ENCODE data around the gene MAML2. TPM values are rescaled to one million over a fixed set of nuclear protein-coding genes. Genes with fewer than 3 reads are reported as not detected.

Gene MAML2
- polyA plus RNA-seq, 3 donors: 0.57 to 7.6 (median 1.2) TPM

DNA sequence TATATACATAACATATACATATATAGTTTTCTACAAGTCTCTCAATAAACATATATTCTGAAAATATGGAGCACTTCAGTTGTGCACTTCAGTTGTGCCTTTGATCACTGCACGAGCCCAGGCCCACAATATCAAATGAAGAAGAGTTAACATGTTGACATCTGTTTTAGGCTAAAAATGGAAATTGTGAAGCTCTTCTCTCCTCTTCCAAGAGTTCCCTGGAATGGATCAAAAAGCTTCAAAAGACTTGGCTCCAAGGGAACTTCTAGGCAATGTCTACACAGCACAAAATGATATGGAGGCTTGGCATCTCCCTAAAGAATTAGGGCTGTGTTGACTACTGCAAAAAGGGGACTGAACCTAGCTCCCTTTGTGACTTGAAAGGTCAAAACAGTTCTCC is 36.9 kb downstream of the MAML2 start:
- H3K4me1 Mint-ChIP-seq: peaks cover 42% of the 10 kb centered on the region
- Histone ChIP-seq H3K4me1 (ENCODE audit: control insufficient read depth in 1 of 2, insufficient read depth in 2 of 2, low read length in 2 of 2) (peaks cover 10 to 33% of the 10 kb centered on the region in 2 donors), H3K4me2 (replicated peaks; ENCODE audit: extremely low read depth, low read length, poor library complexity, severe bottlenecking) (no peak overlapping the region), H3K9me3 (replicated peaks in 1 of 2; ENCODE audit: control insufficient read depth in 1 of 2, insufficient read depth in 1 of 2, low read length in 2 of 2) (no peaks in the 10 kb centered on the region), H3K4me3 (replicated peaks in 1 of 3; ENCODE audit: low read depth in 2 of 3, low read length in 3 of 3) (no peak overlapping the region), H4K20me1 (ENCODE audit: insufficient read depth, low read length) (peaks cover 16% of the 10 kb centered on the region), H3K27ac (ENCODE audit: low read depth in 1 of 2, low read length in 2 of 2) (no peak overlapping the region), H2AFZ (ENCODE audit: insufficient read depth, low read depth, low read length, poor library complexity, severe bottlenecking) (no peak overlapping the region), H3K36me3 (replicated peaks in 1 of 2; ENCODE audit: control insufficient read depth in 1 of 2, insufficient read depth in 2 of 2, low read length in 2 of 2) (no peaks in the 10 kb centered on the region), H3K27me3 (ENCODE audit: control insufficient read depth in 2 of 2, insufficient read depth in 2 of 2, low read length in 2 of 2) (no peaks in the 10 kb centered on the region), H3K79me2 (ENCODE audit: insufficient read depth, low read length) (no peaks in the 10 kb centered on the region), H3K9ac (ENCODE audit: insufficient read depth, low read length, poor library complexity, severe bottlenecking) (no peak overlapping the region)
- DNase-seq: no peak
- no peak overlapping the region for H3K4me3 Mint-ChIP-seq
- TF ChIP-seq, protein P1, sequence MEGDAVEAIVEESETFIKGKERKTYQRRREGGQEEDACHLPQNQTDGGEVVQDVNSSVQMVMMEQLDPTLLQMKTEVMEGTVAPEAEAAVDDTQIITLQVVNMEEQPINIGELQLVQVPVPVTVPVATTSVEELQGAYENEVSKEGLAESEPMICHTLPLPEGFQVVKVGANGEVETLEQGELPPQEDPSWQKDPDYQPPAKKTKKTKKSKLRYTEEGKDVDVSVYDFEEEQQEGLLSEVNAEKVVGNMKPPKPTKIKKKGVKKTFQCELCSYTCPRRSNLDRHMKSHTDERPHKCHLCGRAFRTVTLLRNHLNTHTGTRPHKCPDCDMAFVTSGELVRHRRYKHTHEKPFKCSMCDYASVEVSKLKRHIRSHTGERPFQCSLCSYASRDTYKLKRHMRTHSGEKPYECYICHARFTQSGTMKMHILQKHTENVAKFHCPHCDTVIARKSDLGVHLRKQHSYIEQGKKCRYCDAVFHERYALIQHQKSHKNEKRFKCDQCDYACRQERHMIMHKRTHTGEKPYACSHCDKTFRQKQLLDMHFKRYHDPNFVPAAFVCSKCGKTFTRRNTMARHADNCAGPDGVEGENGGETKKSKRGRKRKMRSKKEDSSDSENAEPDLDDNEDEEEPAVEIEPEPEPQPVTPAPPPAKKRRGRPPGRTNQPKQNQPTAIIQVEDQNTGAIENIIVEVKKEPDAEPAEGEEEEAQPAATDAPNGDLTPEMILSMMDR (IDR thresholded peaks at IDR 0.05): no peak
- H3K27me3 Mint-ChIP-seq (ENCODE audit: low read depth in 3 of 3): no peaks in the 10 kb centered on the region
- no peaks in the 10 kb centered on the region for H3K9me3 Mint-ChIP-seq
- peaks cover 4% of the 10 kb centered on the region in 2 donors for H3K36me3 Mint-ChIP-seq
- intact Hi-C loops (cut with micrococcal nuclease): loop anchor here (5.0 kb wide), 1 partner anchor 36 kb away; the partner anchor contains the start of gene MAML2 (in 2 of the 2)
- H3K27ac Mint-ChIP-seq: no peak overlapping the region
- no CpG with 5 or more reads among the region's 1 CpG for WGBS (ENCODE audit: insufficient coverage)

DNA sequence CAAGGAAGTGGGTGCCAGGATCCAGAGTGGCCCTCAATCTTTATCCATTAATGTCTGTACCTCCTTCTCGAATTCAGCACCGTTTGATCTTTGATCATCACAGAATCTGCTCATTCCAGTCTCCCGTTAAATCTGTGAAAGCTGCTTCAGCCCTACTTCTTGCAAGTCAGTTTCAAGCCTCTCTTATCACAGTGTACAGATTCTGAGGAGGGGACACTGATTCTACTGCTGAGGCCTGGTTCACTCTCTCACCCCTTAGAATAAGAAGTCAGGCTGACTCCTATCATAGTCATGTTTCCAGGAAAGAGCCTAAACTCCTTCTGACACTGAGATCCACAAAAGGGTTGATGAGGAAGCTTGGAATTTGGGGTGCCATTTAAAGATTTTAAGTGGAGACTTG is 39.0 kb downstream of the MAML2 start:
- Histone ChIP-seq H3K4me2 (replicated peaks; ENCODE audit: extremely low read depth, low read length, poor library complexity, severe bottlenecking) (no peak overlapping the region), H4K20me1 (ENCODE audit: insufficient read depth, low read length) (peaks cover 16% of the 10 kb centered on the region), H3K4me3 (replicated peaks in 1 of 3; ENCODE audit: low read depth in 2 of 3, low read length in 3 of 3) (no peak overlapping the region), H3K4me1 (ENCODE audit: control insufficient read depth in 1 of 2, insufficient read depth in 2 of 2, low read length in 2 of 2) (peaks cover 17 to 37% of the 10 kb centered on the region in 2 donors), H2AFZ (ENCODE audit: insufficient read depth, low read depth, low read length, poor library complexity, severe bottlenecking) (no peak overlapping the region), H3K27ac (ENCODE audit: low read depth in 1 of 2, low read length in 2 of 2) (peak overlapping the region in 1 of 2 donors; percentile 52), H3K27me3 (ENCODE audit: control insufficient read depth in 2 of 2, insufficient read depth in 2 of 2, low read length in 2 of 2) (no peaks in the 10 kb centered on the region), H3K79me2 (ENCODE audit: insufficient read depth, low read length) (no peaks in the 10 kb centered on the region), H3K9ac (ENCODE audit: insufficient read depth, low read length, poor library complexity, severe bottlenecking) (no peak overlapping the region), H3K36me3 (replicated peaks in 1 of 2; ENCODE audit: control insufficient read depth in 1 of 2, insufficient read depth in 2 of 2, low read length in 2 of 2) (no peaks in the 10 kb centered on the region), H3K9me3 (replicated peaks in 1 of 2; ENCODE audit: control insufficient read depth in 1 of 2, insufficient read depth in 1 of 2, low read length in 2 of 2) (no peaks in the 10 kb centered on the region)
- no peak for DNase-seq
- TF ChIP-seq, protein P1 (IDR thresholded peaks at IDR 0.05): no peak
- 100% methylated on average over 2 of the region's 3 CpGs for WGBS (ENCODE audit: insufficient coverage)
- Mint-ChIP-seq H3K36me3 (peaks cover 6 to 7% of the 10 kb centered on the region in 2 donors), H3K27ac (peak overlapping the region in 6 of 7 donors; percentile 0 to 70 (median 58)), H3K4me1 (peaks cover 53% of the 10 kb centered on the region), H3K4me3 (no peak overlapping the region), H3K9me3 (no peaks in the 10 kb centered on the region), H3K27me3 (ENCODE audit: low read depth in 3 of 3) (peaks cover 0 to 2% (median 0%) of the 10 kb centered on the region in 3 donors)
- intact Hi-C loops (cut with micrococcal nuclease): loop anchor here in 1 of 2 donors (5.0 kb wide), 1 partner anchor 37 kb away; no protein-coding TSS in a partner anchor
